NCI-H446 (cell line): ENCODE data around the gene RAB31.

Experiments
- DNase-seq, 2 experiments: peaks; one replicate each; lab custom pipeline; 2025; lab: John Stamatoyannopoulos, UW

RAB31 gene

GRCh38 chr18:9738266-9738969, 30.3 kb downstream of the RAB31 start:
- no peak for DNase-seq

- DNase-seq, result no peak
Observed at GRCh38 chr18:9739516-9739915, 31.4 kb downstream of the RAB31 start.

GRCh38 chr18:9740071-9740470, 32.0 kb downstream of the RAB31 start:
- DNase-seq, result no peak

GRCh38 chr18:9741406-9741792, 33.3 kb downstream of the RAB31 start:
- DNase-seq, result peak in 1 of 2 experiments; percentile 5

GRCh38 chr18:9741793-9742523, 33.9 kb downstream of the RAB31 start:
- peak in 1 of 2 experiments; percentile 13 for DNase-seq

GRCh38 chr18:9742524-9743131, 34.5 kb downstream of the RAB31 start:
- DNase-seq, result no peak

- peak in 1 of 2 experiments; percentile 29 for DNase-seq
Observed at GRCh38 chr18:9743200-9744016, 35.3 kb downstream of the RAB31 start.

- DNase-seq, result no peak
Observed at GRCh38 chr18:9746958-9747357, 38.9 kb downstream of the RAB31 start.

- DNase-seq, result no peak
Observed at GRCh38 chr18:9749611-9750010, 41.5 kb downstream of the RAB31 start.

GRCh38 chr18:9750112-9750511, 42.0 kb downstream of the RAB31 start:
- DNase-seq, result no peak

- no peak for DNase-seq
Observed at GRCh38 chr18:9750606-9751304, 42.7 kb downstream of the RAB31 start.

GRCh38 chr18:9751371-9752031, 43.4 kb downstream of the RAB31 start:
- no peak for DNase-seq

GRCh38 chr18:9753846-9754245, 45.7 kb downstream of the RAB31 start:
- DNase-seq, result no peak

GRCh38 chr18:9755110-9755509, 47.0 kb downstream of the RAB31 start:
- no peak for DNase-seq

GRCh38 chr18:9755615-9756014, 47.5 kb downstream of the RAB31 start:
- no peak for DNase-seq

- DNase-seq, result no peak
Observed at GRCh38 chr18:9756271-9756932, 48.3 kb downstream of the RAB31 start.

- no peak for DNase-seq
Observed at GRCh38 chr18:9756933-9757470, 48.9 kb downstream of the RAB31 start.

GRCh38 chr18:9757827-9758621, 49.9 kb downstream of the RAB31 start:
- no peak for DNase-seq

- DNase-seq, result no peak
Observed at GRCh38 chr18:9758624-9759075, 50.5 kb downstream of the RAB31 start.
